ENCODE measurements around the gene RPS27L. TPM values are rescaled to one million over a fixed set of nuclear protein-coding genes. Genes with fewer than 3 reads are reported as not detected.
"Not testable (repeated sequence)": the region's sequence is repeated elsewhere in the genome, so short reads cannot be mapped to it uniquely, and the experiment has no call there.

The RPS27L gene
- total and polyA plus RNA-seq, 2 donors (not counting 1 experiment from before 2014, with no cell fraction given), result 21.6 to 50.9 TPM

GRCh38 chr15:63098901-63099300, 58.4 kb downstream of the RPS27L start:
- DNase-seq; H3K27me3 ChIP-seq (replicated peaks in 1 of 4; ENCODE audit: control extremely low read depth in 1 of 4, control insufficient read depth in 3 of 4, insufficient read depth in 4 of 4, low read length in 3 of 4); ATAC-seq (ENCODE audit: low read depth); H2AFZ ChIP-seq (ENCODE audit: insufficient read depth, low read depth, low read length, poor library complexity, severe bottlenecking); H3K36me3 ChIP-seq (replicated peaks in 1 of 2; ENCODE audit: control extremely low read depth in 1 of 2, control insufficient read depth in 1 of 2, extremely low read depth in 1 of 2, insufficient read depth in 2 of 2, low read length in 1 of 2); CTCF ChIA-PET; H3K27me3 Mint-ChIP-seq; H3K9me3 ChIP-seq (ENCODE audit: control extremely low read depth in 1 of 3, control insufficient read depth in 2 of 3, insufficient read depth in 1 of 3, low read length in 2 of 3); H3K9me3 Mint-ChIP-seq (ENCODE audit: insufficient read depth); H3K4me2 ChIP-seq (replicated peaks; ENCODE audit: low read depth, low read length, poor library complexity, severe bottlenecking); intact Hi-C loops (cut with micrococcal nuclease); H3K27ac Mint-ChIP-seq; H3K4me3 Mint-ChIP-seq; H3K27ac ChIP-seq (ENCODE audit: low read length in 2 of 2); H3K79me2 ChIP-seq (ENCODE audit: control insufficient read depth, insufficient read depth, low read length); H3K4me1 Mint-ChIP-seq; H3K4me1 ChIP-seq (ENCODE audit: control insufficient read depth in 2 of 2, insufficient read depth in 2 of 2, low read length in 2 of 2); POLR2A ChIA-PET; H4K20me1 ChIP-seq (ENCODE audit: control insufficient read depth, insufficient read depth, low read length, poor library complexity, severe bottlenecking); H3K9ac ChIP-seq (ENCODE audit: low read length); H3K4me3 ChIP-seq (ENCODE audit: control extremely low read depth in 1 of 5, extremely low read depth in 1 of 5, insufficient read depth in 1 of 5, low read depth in 2 of 5, low read length in 4 of 5): not testable (repeated sequence)
- WGBS (ENCODE audit: insufficient coverage), result no CpG with 5 or more reads among the region's 33 CpGs

Other genes starting within 250 kb of the RPS27L start
- gene TPM1, start 114.7 kb downstream of the RPS27L start, total RNA-seq, result 17.9 and 20.3 TPM in 2 replicates
- gene TPM1, start 114.7 kb downstream of the RPS27L start, polyA plus RNA-seq, result 4.2 and 5.5 TPM in 2 replicates
- 18.8 and 20.0 TPM in 2 replicates for gene LACTB, start 35.6 kb downstream of the RPS27L start, total RNA-seq
- 5.0 and 12.7 TPM in 2 replicates for gene LACTB, start 35.6 kb downstream of the RPS27L start, polyA plus RNA-seq
- 58.1 and 61.3 TPM in 2 replicates for gene RAB8B, start 32.1 kb upstream of the RPS27L start, total RNA-seq
- gene RAB8B, start 32.1 kb upstream of the RPS27L start, polyA plus RNA-seq, result 9.6 and 24.4 TPM in 2 replicates
- gene APH1B, start 120.1 kb upstream of the RPS27L start, total RNA-seq, result 45.2 and 47.0 TPM in 2 replicates
- 6.7 and 7.6 TPM in 2 replicates for gene APH1B, start 120.1 kb upstream of the RPS27L start, polyA plus RNA-seq
- gene CA12, start 224.4 kb upstream of the RPS27L start, total RNA-seq, result not detected in 2 replicates
- gene CA12, start 224.4 kb upstream of the RPS27L start, polyA plus RNA-seq, result not detected in 2 replicates